HepG2 (cell line): ENCODE measurements around the gene SH2B2. TPM values are rescaled to one million over a fixed set of nuclear protein-coding genes. Genes with fewer than 3 reads are reported as not detected.

Source experiments
- EED ChIP-seq: sonication (generic); formaldehyde crosslinking; IDR thresholded peaks from 2 replicates; pipeline ENCODE4 v1.5.0; 2020; ENCODE audit warnings: mild to moderate bottlenecking, missing genetic modification reagents
- ELF1 ChIP-seq: sonication (generic); formaldehyde crosslinking; IDR thresholded peaks from 2 replicates; pipeline ENCODE4 v1.4.0; 2020; ENCODE audit warnings: missing genetic modification reagents
- EP300 ChIP-seq, 3 experiments: sonication (generic) in 1 of 3; formaldehyde crosslinking in 1 of 3; IDR thresholded peaks; 2 replicates each; pipeline versions ENCODE4 v1.5.1 to v1.6.1; 2011 to 2020; ENCODE audit warnings: low read depth in 2 of 3, low read length in 2 of 3, borderline replicate concordance in 1 of 3, improper control_type of control experiment in 1 of 3, mild to moderate bottlenecking in 1 of 3, missing genetic modification reagents in 1 of 3, moderate library complexity in 1 of 3
- GZF1 ChIP-seq: sonication (generic); formaldehyde crosslinking; IDR thresholded peaks from 2 replicates; pipeline ENCODE4 v1.5.1; 2020; ENCODE audit warnings: mild to moderate bottlenecking, missing genetic modification reagents
- HOXA9 ChIP-seq: sonication (generic); formaldehyde crosslinking; IDR thresholded peaks from 2 replicates; pipeline ENCODE4 v1.8.1; 2022; ENCODE audit warnings: missing genetic modification reagents, mild to moderate bottlenecking, moderate library complexity, borderline replicate concordance
- KMT2A ChIP-seq: sonication (generic); formaldehyde crosslinking; IDR thresholded peaks from 2 replicates; pipeline ENCODE4 v1.4.0; 2020; ENCODE audit warnings: missing genetic modification reagents
- MIER3 ChIP-seq: IDR thresholded peaks from 2 replicates; pipeline ENCODE4 v1.6.1; 2016; ENCODE audit warnings: missing compliant biosample characterization, borderline replicate concordance
- RNF2 ChIP-seq: fragments of 450-650 bp; conservative IDR thresholded peaks from 2 replicates; pipeline ENCODE4 v1.6.1; 2016; ENCODE audit warnings: low read depth
- ZBTB38 ChIP-seq: sonication (generic); formaldehyde crosslinking; IDR thresholded peaks from 2 replicates; pipeline ENCODE4 v1.5.1; 2020; ENCODE audit warnings: mild to moderate bottlenecking, missing genetic modification reagents
- ZNF337 ChIP-seq: sonication (generic); formaldehyde crosslinking; IDR thresholded peaks from 2 replicates; pipeline ENCODE4 v1.5.1; 2020; ENCODE audit warnings: missing genetic modification reagents, low read depth, mild to moderate bottlenecking, borderline replicate concordance
- ZNF589 ChIP-seq: sonication (generic); formaldehyde crosslinking; conservative IDR thresholded peaks from 2 replicates; pipeline ENCODE4 v1.8.0; 2022; ENCODE audit warnings: mild to moderate bottlenecking, moderate library complexity, missing genetic modification reagents
- ZNF652 ChIP-seq: IDR thresholded peaks from 2 replicates; pipeline ENCODE4 v1.6.1; 2016; ENCODE audit warnings: low read depth, borderline replicate concordance
- polyA plus RNA-seq, 8 experiments: library from polyadenylated mRNA; depleted of rRNA in 3 of 8; stranded (reverse) in 7 of 8; unstranded in 1 of 8; fragments of >200 nt; fragmentation: Illumina TruSeq in 4 of 8; extraction: Trizol in 4 of 8; gene quantifications; 2 replicates each; pipeline versions ENCODE4 v1.2.1 to v1.2.3, GENCODE V29; 2011 to 2016; ENCODE audit warnings: low read depth in 4 of 8, missing spikeins in 1 of 8, mixed read lengths in 1 of 8; ENCODE audit not compliant: insufficient read depth in 1 of 8
- total RNA-seq, 5 experiments: library from RNA; depleted of rRNA; stranded (reverse); fragments of >200 nt; fragmentation: Illumina TruSeq; extraction: Trizol; gene quantifications; 2 replicates each; pipeline ENCODE4 v1.2.3, GENCODE V29; 2016; ENCODE audit warnings: low read depth in 1 of 5
- TF ChIP-seq, protein P1 (sequence below): sonication (generic); formaldehyde crosslinking; IDR thresholded peaks from 2 replicates; pipeline ENCODE4 v1.4.0; 2020; ENCODE audit warnings: missing genetic modification reagents, borderline replicate concordance
- TF ChIP-seq, protein P2 (sequence below), 2 experiments: sonication (generic) in 1 of 2; formaldehyde crosslinking in 1 of 2; IDR thresholded peaks; 2 replicates each; pipeline versions ENCODE4 v1.4.0 to v1.6.1; 2016 to 2020; ENCODE audit warnings: borderline replicate concordance in 1 of 2, low read depth in 1 of 2, mild to moderate bottlenecking in 1 of 2, missing genetic modification reagents in 1 of 2
- TF ChIP-seq, protein P3 (sequence below): sonication (generic); formaldehyde crosslinking; IDR thresholded peaks from 2 replicates; pipeline ENCODE4 v1.5.1; 2020; ENCODE audit warnings: missing genetic modification reagents, mild to moderate bottlenecking, borderline replicate concordance
- TF ChIP-seq, protein P4 (sequence below): sonication (generic); formaldehyde crosslinking; IDR thresholded peaks from 2 replicates; pipeline ENCODE4 v1.5.0; 2020; ENCODE audit warnings: mild to moderate bottlenecking, missing genetic modification reagents, borderline replicate concordance

Gene SH2B2
- total and polyA plus RNA-seq, 2 of the 13 experiments (the other 11 are each of a cell fraction or from before 2014, with no cell fraction given), result 0.46 to 1.3 TPM

DNA sequence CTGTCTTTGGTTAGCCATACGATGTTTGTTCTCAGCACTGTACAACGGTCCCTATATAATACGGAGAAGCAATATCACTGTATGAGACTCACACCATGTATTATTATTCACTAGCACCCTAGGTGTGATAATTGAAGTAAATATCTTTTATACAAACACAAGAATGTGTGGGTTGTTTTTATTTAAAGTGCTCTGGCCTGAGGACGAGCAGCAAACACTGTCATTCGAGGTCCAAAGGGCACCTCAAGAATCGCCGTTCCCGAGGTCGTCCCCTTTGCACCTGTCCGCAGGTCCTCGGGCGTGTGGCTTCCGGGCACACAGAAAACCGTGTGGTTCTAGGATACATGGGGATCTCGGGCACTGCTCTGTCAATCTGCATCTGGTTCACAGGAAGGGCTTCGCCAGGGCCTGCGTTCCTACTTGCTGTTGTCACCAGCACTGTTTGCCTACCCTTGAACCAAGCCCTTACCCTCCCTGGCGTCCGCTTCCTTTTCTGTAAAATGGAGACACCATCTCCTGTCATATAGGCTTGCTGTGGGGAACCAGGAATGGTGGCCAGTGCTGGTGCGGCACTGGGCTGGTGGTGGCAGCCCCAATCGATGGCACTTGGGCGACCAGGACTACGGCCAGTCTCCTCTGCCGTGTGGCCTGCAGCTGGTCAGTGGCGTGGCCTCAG is 28.5 kb upstream of the SH2B2 start (continued):
- TF ChIP-seq KMT2A (CRISPR knock-in tag) (peak; percentile 67; the same call in 1 of the 2 replicates), ZNF589 (CRISPR knock-in tag) (peak; percentile 64; the same call in 1 of the 2 replicates), RNF2 (0 out of 2 replicates have a peak, but pooled peaks have one; percentile 70), GZF1 (peak; percentile 78; the same call in 1 of the 2 replicates), ZNF652 (peak; percentile 60), ZNF337 (no peak), HOXA9 (CRISPR knock-in tag) (peak; percentile 81; the same call in 1 of the 2 replicates), ZBTB38 (CRISPR knock-in tag) (peak; percentile 100), EED (CRISPR knock-in tag) (no peak), MIER3 (CRISPR knock-in tag) (peak; percentile 80; the same call in 1 of the 2 replicates), ELF1 (CRISPR knock-in tag) (peak; percentile 79), EP300 (IDR thresholded peaks at IDR 0.05; ENCODE audit: low read depth in 2 of 2, low read length in 2 of 2) (peak in 1 of 2 experiments; percentile 27; a peak in 1 of 4 replicates), EP300 (CRISPR knock-in tag; IDR thresholded peaks at IDR 0.05; ENCODE audit: borderline replicate concordance) (peak; percentile 52; the same call in 1 of the 2 replicates)
- TF ChIP-seq, protein P1, sequence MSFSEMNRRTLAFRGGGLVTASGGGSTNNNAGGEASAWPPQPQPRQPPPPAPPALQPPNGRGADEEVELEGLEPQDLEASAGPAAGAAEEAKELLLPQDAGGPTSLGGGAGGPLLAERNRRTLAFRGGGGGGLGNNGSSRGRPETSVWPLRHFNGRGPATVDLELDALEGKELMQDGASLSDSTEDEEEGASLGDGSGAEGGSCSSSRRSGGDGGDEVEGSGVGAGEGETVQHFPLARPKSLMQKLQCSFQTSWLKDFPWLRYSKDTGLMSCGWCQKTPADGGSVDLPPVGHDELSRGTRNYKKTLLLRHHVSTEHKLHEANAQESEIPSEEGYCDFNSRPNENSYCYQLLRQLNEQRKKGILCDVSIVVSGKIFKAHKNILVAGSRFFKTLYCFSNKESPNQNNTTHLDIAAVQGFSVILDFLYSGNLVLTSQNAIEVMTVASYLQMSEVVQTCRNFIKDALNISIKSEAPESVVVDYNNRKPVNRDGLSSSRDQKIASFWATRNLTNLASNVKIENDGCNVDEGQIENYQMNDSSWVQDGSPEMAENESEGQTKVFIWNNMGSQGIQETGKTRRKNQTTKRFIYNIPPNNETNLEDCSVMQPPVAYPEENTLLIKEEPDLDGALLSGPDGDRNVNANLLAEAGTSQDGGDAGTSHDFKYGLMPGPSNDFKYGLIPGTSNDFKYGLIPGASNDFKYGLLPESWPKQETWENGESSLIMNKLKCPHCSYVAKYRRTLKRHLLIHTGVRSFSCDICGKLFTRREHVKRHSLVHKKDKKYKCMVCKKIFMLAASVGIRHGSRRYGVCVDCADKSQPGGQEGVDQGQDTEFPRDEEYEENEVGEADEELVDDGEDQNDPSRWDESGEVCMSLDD, result peak; percentile 68; the same call in 1 of the 2 replicates
- TF ChIP-seq, protein P2, sequence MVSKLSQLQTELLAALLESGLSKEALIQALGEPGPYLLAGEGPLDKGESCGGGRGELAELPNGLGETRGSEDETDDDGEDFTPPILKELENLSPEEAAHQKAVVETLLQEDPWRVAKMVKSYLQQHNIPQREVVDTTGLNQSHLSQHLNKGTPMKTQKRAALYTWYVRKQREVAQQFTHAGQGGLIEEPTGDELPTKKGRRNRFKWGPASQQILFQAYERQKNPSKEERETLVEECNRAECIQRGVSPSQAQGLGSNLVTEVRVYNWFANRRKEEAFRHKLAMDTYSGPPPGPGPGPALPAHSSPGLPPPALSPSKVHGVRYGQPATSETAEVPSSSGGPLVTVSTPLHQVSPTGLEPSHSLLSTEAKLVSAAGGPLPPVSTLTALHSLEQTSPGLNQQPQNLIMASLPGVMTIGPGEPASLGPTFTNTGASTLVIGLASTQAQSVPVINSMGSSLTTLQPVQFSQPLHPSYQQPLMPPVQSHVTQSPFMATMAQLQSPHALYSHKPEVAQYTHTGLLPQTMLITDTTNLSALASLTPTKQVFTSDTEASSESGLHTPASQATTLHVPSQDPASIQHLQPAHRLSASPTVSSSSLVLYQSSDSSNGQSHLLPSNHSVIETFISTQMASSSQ (IDR thresholded peaks at IDR 0.05; ENCODE audit: low read depth), result no peak; the same call in 1 of the 2 replicates
- TF ChIP-seq, protein P2 (CRISPR knock-in tag; IDR thresholded peaks at IDR 0.05; ENCODE audit: borderline replicate concordance), result peak; percentile 73; the same call in 1 of the 2 replicates
- TF ChIP-seq, protein P3, sequence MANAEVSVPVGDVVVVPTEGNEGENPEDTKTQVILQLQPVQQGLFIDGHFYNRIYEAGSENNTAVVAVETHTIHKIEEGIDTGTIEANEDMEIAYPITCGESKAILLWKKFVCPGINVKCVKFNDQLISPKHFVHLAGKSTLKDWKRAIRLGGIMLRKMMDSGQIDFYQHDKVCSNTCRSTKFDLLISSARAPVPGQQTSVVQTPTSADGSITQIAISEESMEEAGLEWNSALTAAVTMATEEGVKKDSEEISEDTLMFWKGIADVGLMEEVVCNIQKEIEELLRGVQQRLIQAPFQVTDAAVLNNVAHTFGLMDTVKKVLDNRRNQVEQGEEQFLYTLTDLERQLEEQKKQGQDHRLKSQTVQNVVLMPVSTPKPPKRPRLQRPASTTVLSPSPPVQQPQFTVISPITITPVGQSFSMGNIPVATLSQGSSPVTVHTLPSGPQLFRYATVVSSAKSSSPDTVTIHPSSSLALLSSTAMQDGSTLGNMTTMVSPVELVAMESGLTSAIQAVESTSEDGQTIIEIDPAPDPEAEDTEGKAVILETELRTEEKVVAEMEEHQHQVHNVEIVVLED, result peak; percentile 27; the same call in 1 of the 2 replicates
- TF ChIP-seq, protein P4, sequence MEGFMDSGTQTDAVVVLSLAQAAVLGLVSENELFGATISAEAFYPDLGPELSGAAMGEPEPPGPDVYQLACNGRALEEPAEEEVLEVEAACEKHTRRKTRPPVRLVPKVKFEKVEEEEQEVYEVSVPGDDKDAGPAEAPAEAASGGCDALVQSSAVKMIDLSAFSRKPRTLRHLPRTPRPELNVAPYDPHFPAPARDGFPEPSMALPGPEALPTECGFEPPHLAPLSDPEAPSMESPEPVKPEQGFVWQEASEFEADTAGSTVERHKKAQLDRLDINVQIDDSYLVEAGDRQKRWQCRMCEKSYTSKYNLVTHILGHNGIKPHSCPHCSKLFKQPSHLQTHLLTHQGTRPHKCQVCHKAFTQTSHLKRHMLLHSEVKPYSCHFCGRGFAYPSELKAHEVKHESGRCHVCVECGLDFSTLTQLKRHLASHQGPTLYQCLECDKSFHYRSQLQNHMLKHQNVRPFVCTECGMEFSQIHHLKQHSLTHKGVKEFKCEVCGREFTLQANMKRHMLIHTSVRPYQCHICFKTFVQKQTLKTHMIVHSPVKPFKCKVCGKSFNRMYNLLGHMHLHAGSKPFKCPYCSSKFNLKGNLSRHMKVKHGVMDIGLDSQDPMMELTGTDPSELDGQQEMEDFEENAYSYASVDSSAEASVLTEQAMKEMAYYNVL (CRISPR knock-in tag), result peak; percentile 96
